GM12878 (cell line): ENCODE data around the gene KLF11. TPM values are rescaled to one million over a fixed set of nuclear protein-coding genes. Genes with fewer than 3 reads are reported as not detected.

Experiments
- ATF7 ChIP-seq: fragments of 450-650 bp; IDR thresholded peaks from 2 replicates; pipeline ENCODE4 v1.6.1; 2016; ENCODE audit warnings: low read depth, mild to moderate bottlenecking
- BCL11A ChIP-seq: IDR thresholded peaks from 2 replicates; pipeline ENCODE4 v1.6.1; 2011; ENCODE audit warnings: low read depth, low read length
- CHD4 ChIP-seq: fragments of 200-600 bp; sonication (generic); IDR thresholded peaks from 2 replicates; pipeline ENCODE4 v1.6.1; 2016; ENCODE audit warnings: mild to moderate bottlenecking
- EGR1 ChIP-seq, 2 experiments: IDR thresholded peaks; 1 replicate in 1 of 2; 2 replicates in 1 of 2; pipeline ENCODE4 v1.6.1; 2011 to 2012; ENCODE audit warnings: low read depth in 2 of 2, low read length in 2 of 2, borderline replicate concordance in 1 of 2, mild to moderate bottlenecking in 1 of 2, moderate library complexity in 1 of 2
- EP300 ChIP-seq, 2 experiments: fragments of 150-350 bp in 1 of 2; IDR thresholded peaks; 2 replicates each; pipeline ENCODE4 v1.6.1; 2011 to 2012; ENCODE audit warnings: low read depth in 2 of 2, low read length in 2 of 2, borderline replicate concordance in 1 of 2, improper control_type of control experiment in 1 of 2, inconsistent platforms in 1 of 2; ENCODE audit not compliant: control insufficient read depth in 1 of 2
- FOXM1 ChIP-seq: IDR thresholded peaks from 2 replicates; pipeline ENCODE4 v1.6.1; 2012; ENCODE audit warnings: low read depth, mild to moderate bottlenecking, inconsistent platforms, low read length, moderate library complexity
- GATAD2B ChIP-seq: fragments of 450-650 bp; conservative IDR thresholded peaks from 2 replicates; pipeline ENCODE4 v1.6.1; 2017; ENCODE audit warnings: low read depth, mild to moderate bottlenecking, moderate library complexity
- KAT2A ChIP-seq: conservative IDR thresholded peaks from 2 replicates; pipeline ENCODE4 v1.6.1; 2011; ENCODE audit warnings: low read depth, low read length; ENCODE audit not compliant: control insufficient read depth
- MYC ChIP-seq: IDR thresholded peaks from 2 replicates; pipeline ENCODE4 v1.6.1; 2011; ENCODE audit warnings: mild to moderate bottlenecking, low read length, moderate library complexity, inconsistent platforms; ENCODE audit not compliant: insufficient read depth, insufficient replicate concordance, insufficient read length, severe bottlenecking
- NBN ChIP-seq: fragments of 450-650 bp; IDR thresholded peaks from 2 replicates; pipeline ENCODE4 v1.6.1; 2016
- NFIC ChIP-seq: IDR thresholded peaks from 2 replicates; pipeline ENCODE4 v1.6.1; 2012; ENCODE audit warnings: low read depth, mild to moderate bottlenecking, inconsistent platforms, low read length, moderate library complexity
- NR2C1 ChIP-seq: fragments of 450-650 bp; IDR thresholded peaks from 2 replicates; pipeline ENCODE4 v1.6.1; 2017; ENCODE audit warnings: antibody characterized with exemption, mild to moderate bottlenecking, moderate library complexity
- NR2F1 ChIP-seq: fragments of 450-650 bp; conservative IDR thresholded peaks from 2 replicates; pipeline ENCODE4 v1.6.1; 2017; ENCODE audit warnings: mild to moderate bottlenecking
- POLR2AphosphoS5 ChIP-seq: IDR thresholded peaks from 2 replicates; pipeline ENCODE4 v1.6.1; 2011; ENCODE audit warnings: mild to moderate bottlenecking, low read length, inconsistent platforms
- POU2F2 ChIP-seq: IDR thresholded peaks from 3 replicates; pipeline ENCODE4 v1.6.1; 2011; ENCODE audit warnings: low read depth, mild to moderate bottlenecking, low read length, borderline replicate concordance
- RAD21 ChIP-seq: IDR thresholded peaks from 2 replicates; pipeline ENCODE4 v1.6.1; 2011; ENCODE audit warnings: mild to moderate bottlenecking, low read depth, low read length, moderate library complexity; ENCODE audit not compliant: insufficient read depth
- SMAD1 ChIP-seq: fragments of 450-650 bp; IDR thresholded peaks from 2 replicates; pipeline ENCODE4 v1.6.1; 2018; ENCODE audit warnings: mild to moderate bottlenecking, low read depth; ENCODE audit not compliant: partially characterized antibody
- STAT3 ChIP-seq: IDR thresholded peaks from 2 replicates; pipeline ENCODE4 v1.6.1; 2011; ENCODE audit warnings: low read depth, low read length, improper control_type of control experiment
- TAF1 ChIP-seq: IDR thresholded peaks from 2 replicates; pipeline ENCODE4 v1.6.1; 2011; ENCODE audit warnings: mild to moderate bottlenecking, low read depth, low read length, borderline replicate concordance
- TCF3 ChIP-seq: IDR thresholded peaks from 2 replicates; pipeline ENCODE4 v1.6.1; 2012; ENCODE audit warnings: low read depth, mild to moderate bottlenecking, low read length, borderline replicate concordance; ENCODE audit not compliant: insufficient read depth
- YBX1 ChIP-seq: fragments of 450-650 bp; IDR thresholded peaks from 2 replicates; pipeline ENCODE4 v1.6.1; 2016; ENCODE audit warnings: antibody characterized with exemption
- ZNF207 ChIP-seq: fragments of 450-650 bp; IDR thresholded peaks from 2 replicates; pipeline ENCODE4 v1.6.1; 2014; ENCODE audit warnings: antibody characterized with exemption, mild to moderate bottlenecking, borderline replicate concordance
- ZSCAN29 ChIP-seq: fragments of 450-650 bp; IDR thresholded peaks from 2 replicates; pipeline ENCODE4 v1.6.1; 2017; ENCODE audit warnings: mild to moderate bottlenecking, moderate library complexity
- polyA plus RNA-seq, 11 experiments: library from polyadenylated mRNA; depleted of rRNA in 4 of 11; unstranded in 6 of 11; stranded (reverse) in 5 of 11; fragments of >200 nt; fragmentation: Nextera tagmentation in 4 of 11; fragmentation: Illumina TruSeq in 1 of 11; extraction: Ambion mirVana in 4 of 11; extraction: Trizol in 1 of 11; gene quantifications; 1 replicate in 1 of 11; 2 replicates in 10 of 11; pipeline versions ENCODE4 v1.2.1 to v1.2.3, GENCODE V29; 2011 to 2016; ENCODE audit warnings: inconsistent platforms in 2 of 11, missing spikeins in 2 of 11, low read depth in 1 of 11
- total RNA-seq, 4 experiments: library from RNA; depleted of rRNA in 3 of 4; stranded (reverse); fragments of >200 nt in 3 of 4; fragmentation: Illumina TruSeq in 1 of 4; extraction: Trizol in 1 of 4; gene quantifications; 2 replicates each; pipeline versions ENCODE4 v1.2.1 to v1.2.3, GENCODE V29; 2013 to 2021
- TF ChIP-seq, protein P1 (sequence below): IDR thresholded peaks from 2 replicates; pipeline ENCODE4 v1.6.1; 2011; ENCODE audit warnings: mild to moderate bottlenecking, low read depth, low read length, moderate library complexity; ENCODE audit not compliant: insufficient replicate concordance
- TF ChIP-seq, protein P2 (sequence below): IDR thresholded peaks from 2 replicates; pipeline ENCODE4 v1.6.1; 2012; ENCODE audit warnings: mild to moderate bottlenecking, low read depth, low read length

Gene KLF11
- total and polyA plus RNA-seq, 10 of the 15 experiments (the other 5 are each of a cell fraction or from before 2014, with no cell fraction given) = 0.03 to 0.54 (median 0.14) TPM; not detected in 1

DNA sequence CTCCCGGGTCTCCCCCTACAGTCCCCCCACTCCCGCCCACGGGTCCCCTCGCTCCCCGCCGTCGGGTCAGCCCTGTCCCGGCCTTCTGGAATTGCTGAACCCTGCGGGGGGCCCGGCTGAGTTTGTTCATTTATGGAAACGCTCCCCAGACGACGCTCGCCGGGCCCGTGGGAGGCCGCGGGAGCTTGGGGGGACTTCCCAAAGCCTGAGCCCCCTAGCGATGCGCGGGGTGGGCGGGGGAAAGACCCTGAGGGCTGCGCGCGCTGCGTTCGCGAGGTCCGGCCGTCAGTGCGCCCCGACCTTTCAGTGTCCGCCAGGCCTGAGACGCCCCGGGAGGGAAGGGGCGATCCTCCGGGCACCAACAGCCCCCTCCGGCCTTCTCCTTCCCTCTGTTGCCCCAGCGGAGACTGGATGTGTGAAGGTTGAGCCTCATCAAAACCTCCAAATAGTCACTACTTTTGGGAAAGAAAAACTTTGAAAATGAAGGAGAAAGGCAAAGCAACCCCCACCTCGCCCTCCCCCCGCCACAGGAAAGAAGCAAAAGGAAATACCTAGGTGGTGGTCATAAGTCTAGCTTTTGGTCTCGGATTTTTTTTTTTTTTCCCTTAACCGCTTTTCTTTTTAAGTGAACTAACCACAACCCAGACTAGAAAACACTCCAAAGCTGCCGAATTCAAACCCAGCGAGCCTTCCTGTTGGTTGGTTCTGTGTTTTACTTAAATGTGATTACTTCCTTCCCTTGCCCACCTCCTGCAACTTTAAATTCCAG, 37.4 kb downstream of the KLF11 start (continued):
- TF ChIP-seq CHD4 (no peak), ZSCAN29 (no peak), NFIC (peak; percentile 78), POLR2AphosphoS5 (peak; percentile 53; the same call in 1 of the 2 replicates), BCL11A (no peak), STAT3 (no peak), EP300 (IDR thresholded peaks at IDR 0.05; ENCODE audit: borderline replicate concordance in 1 of 2, control insufficient read depth in 1 of 2, low read depth in 2 of 2, low read length in 2 of 2) (peak in 1 of 2 experiments; percentile 77; a peak in 1 of 4 replicates), KAT2A (no peak), TAF1 (peak; percentile 30; the same call in 1 of the 2 replicates), ZNF207 (no peak), SMAD1 (peak; percentile 13), RAD21 (no peak), NBN (peak; percentile 84), NR2C1 (no peak), POU2F2 (0 out of 3 replicates have a peak, but pooled peaks have one; percentile 20), NR2F1 (peak; percentile 57; the same call in 1 of the 2 replicates), FOXM1 (peak; percentile 47; the same call in 1 of the 2 replicates), MYC (no peak), YBX1 (no peak), TCF3 (no peak), ATF7 (peak; percentile 43; the same call in 1 of the 2 replicates), GATAD2B (peak; percentile 92; the same call in 1 of the 2 replicates), EGR1 (IDR thresholded peaks at IDR 0.05; ENCODE audit: borderline replicate concordance in 1 of 2, low read depth in 2 of 2, low read length in 2 of 2) (peak in 1 of 2 experiments; percentile 63; a peak in 2 of 3 replicates)
- TF ChIP-seq, protein P1, sequence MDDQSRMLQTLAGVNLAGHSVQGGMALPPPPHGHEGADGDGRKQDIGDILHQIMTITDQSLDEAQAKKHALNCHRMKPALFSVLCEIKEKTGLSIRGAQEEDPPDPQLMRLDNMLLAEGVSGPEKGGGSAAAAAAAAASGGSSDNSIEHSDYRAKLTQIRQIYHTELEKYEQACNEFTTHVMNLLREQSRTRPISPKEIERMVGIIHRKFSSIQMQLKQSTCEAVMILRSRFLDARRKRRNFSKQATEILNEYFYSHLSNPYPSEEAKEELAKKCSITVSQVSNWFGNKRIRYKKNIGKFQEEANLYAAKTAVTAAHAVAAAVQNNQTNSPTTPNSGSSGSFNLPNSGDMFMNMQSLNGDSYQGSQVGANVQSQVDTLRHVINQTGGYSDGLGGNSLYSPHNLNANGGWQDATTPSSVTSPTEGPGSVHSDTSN = no peak
- TF ChIP-seq, protein P2, sequence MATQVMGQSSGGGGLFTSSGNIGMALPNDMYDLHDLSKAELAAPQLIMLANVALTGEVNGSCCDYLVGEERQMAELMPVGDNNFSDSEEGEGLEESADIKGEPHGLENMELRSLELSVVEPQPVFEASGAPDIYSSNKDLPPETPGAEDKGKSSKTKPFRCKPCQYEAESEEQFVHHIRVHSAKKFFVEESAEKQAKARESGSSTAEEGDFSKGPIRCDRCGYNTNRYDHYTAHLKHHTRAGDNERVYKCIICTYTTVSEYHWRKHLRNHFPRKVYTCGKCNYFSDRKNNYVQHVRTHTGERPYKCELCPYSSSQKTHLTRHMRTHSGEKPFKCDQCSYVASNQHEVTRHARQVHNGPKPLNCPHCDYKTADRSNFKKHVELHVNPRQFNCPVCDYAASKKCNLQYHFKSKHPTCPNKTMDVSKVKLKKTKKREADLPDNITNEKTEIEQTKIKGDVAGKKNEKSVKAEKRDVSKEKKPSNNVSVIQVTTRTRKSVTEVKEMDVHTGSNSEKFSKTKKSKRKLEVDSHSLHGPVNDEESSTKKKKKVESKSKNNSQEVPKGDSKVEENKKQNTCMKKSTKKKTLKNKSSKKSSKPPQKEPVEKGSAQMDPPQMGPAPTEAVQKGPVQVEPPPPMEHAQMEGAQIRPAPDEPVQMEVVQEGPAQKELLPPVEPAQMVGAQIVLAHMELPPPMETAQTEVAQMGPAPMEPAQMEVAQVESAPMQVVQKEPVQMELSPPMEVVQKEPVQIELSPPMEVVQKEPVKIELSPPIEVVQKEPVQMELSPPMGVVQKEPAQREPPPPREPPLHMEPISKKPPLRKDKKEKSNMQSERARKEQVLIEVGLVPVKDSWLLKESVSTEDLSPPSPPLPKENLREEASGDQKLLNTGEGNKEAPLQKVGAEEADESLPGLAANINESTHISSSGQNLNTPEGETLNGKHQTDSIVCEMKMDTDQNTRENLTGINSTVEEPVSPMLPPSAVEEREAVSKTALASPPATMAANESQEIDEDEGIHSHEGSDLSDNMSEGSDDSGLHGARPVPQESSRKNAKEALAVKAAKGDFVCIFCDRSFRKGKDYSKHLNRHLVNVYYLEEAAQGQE = no peak
- TF ChIP-seq, all 136 proteins: peak for 31
